Measurements from ENCODE around the gene GPR12.
A peak's percentile ranks its signal among the peaks of the same experiment; 100 is the strongest.

- TF ChIP-seq CTCF (IDR thresholded peaks at IDR 0.05) (peak in 1 of 5 experiments; percentile 3), POLR2A (IDR thresholded peaks at IDR 0.05) (no peak), EP300 (IDR thresholded peaks at IDR 0.05) (no peak)
Measured at GRCh38 chr13:26708007-26708297, 52.6 kb downstream of the GPR12 start.
